Measurements from ENCODE around the gene RBM3.

RBM3 gene

DNA sequence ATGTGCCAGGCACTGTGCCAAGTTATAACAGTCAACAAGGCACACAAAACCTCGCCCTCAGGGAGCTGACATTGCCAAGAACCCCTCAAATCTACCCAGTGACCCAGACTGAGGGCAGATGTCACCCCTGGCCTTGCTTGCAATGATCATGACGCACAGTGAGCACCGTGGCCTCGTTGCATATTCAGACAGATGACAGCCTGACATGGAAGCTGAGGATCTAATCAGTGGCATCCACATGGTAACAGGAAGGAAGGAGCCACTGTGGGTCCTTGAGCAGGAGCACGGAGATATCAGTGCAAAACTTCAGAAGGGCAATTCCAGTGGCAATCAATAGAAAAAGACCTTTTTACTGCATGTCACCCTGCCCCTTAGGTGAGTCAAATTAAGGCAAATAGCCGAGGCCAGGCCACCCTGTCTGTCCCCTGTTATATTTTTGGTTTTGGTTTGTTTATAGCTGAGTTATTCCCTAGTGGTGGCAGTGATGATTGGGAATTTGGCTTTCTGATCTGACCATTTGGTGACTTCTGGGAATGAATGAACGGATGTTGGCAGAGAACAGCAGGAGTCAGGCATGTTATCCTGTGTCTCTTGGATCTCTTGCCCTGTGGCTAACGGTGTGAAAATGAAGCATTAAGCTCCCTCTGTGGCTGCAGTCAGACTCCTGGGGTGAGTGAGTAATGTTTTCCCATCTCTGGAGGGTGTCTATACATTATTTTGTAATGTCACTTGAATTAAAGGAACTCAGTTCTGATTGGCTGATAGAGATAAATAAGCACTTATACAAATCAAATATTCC lies 43.5 kb downstream of the RBM3 start:
- no peak overlapping the region for H3K27ac ChIP-seq
- no peak for TF ChIP-seq ZFX (IDR thresholded peaks at IDR 0.05; ENCODE audit: borderline replicate concordance)
- TF ChIP-seq, protein P1, sequence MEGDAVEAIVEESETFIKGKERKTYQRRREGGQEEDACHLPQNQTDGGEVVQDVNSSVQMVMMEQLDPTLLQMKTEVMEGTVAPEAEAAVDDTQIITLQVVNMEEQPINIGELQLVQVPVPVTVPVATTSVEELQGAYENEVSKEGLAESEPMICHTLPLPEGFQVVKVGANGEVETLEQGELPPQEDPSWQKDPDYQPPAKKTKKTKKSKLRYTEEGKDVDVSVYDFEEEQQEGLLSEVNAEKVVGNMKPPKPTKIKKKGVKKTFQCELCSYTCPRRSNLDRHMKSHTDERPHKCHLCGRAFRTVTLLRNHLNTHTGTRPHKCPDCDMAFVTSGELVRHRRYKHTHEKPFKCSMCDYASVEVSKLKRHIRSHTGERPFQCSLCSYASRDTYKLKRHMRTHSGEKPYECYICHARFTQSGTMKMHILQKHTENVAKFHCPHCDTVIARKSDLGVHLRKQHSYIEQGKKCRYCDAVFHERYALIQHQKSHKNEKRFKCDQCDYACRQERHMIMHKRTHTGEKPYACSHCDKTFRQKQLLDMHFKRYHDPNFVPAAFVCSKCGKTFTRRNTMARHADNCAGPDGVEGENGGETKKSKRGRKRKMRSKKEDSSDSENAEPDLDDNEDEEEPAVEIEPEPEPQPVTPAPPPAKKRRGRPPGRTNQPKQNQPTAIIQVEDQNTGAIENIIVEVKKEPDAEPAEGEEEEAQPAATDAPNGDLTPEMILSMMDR (IDR thresholded peaks at IDR 0.05): no peak

DNA sequence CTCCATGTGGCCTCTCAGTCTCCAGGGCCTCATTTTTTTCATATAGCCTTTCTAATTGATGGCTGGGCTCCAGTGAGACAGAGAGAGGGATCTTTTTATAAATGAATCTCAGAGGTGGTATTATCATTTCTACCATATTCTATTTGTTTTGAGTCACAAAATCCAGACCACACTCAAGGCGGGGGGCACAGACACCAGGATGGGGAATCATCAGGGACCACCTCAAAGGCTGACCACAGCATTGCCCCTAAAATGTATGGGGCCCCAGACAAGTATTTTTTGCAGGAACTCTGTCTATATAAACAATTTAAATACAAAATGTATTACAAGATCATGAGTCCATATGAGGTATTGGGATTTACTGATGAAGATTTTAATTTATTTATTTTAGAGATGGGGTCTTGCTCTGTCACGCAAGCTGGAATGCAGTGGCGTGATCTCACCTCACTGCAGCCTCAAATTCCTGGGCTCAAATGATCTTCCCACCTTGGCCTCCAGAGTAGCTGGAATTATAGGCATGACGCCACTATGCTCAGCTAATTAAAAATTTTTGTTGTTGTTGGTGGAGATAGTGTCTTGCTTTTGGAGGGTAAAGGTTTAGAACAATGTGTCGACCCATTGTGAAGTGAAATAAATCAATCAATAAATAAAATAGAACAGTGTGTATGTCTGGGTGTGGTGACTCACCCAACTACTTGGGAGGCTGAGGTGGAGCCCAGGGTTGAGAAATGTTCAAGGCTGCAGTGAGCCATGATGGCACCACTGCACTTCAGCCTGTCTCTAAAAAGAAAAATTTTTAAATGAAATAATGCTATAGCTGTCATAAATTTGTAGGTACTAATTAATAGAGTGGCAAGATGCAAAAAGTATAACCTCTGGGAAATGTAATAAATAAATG lies 52.4 kb downstream of the RBM3 start:
- no peak overlapping the region for H3K27ac ChIP-seq
- TF ChIP-seq ZFX (IDR thresholded peaks at IDR 0.05; ENCODE audit: borderline replicate concordance): no peak
- TF ChIP-seq, protein P1 (IDR thresholded peaks at IDR 0.05): no peak

All from 22Rv1 (cell line).